GM18508 (cell line): Measurements from ENCODE around the gene AGPAT3.

Experiments
- ATAC-seq: cut with Tn5 transposase; IDR thresholded peaks from one replicate; pipeline ENCODE4 v1.9.1; 2021; ENCODE audit warnings: moderate number of reproducible peaks; ENCODE audit not compliant: insufficient read depth, unreplicated experiment

Gene AGPAT3

DNA sequence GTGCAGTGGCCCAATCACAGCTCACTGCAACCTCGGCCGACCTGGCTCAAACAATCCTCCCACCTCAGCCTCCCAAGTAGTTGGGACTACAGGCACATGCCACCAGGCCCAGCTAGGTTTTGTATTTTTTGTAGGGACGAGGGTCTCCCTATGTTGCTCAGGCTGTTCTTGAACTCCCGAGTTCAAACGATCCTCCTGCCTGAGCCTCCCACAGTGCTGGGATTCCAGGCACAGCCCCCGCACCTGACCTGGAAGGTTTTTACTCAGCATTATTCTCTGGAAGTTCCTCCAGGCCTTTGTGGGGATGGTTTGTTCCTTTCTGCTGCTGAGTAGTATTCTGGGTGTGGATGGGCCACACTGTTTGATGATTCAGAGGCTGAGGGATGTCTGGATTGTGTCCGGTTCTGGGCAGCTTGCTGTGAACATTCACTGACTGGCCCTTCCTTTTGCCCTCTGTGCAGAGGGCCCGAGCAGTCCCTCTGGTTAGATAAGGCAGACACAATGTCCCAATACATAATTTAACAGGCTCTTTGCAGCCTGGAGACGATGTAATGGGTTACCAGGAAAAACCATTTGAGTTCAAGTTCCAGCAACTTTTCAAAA is 141.1 kb downstream of the AGPAT3 start:
- ATAC-seq = no peak

DNA sequence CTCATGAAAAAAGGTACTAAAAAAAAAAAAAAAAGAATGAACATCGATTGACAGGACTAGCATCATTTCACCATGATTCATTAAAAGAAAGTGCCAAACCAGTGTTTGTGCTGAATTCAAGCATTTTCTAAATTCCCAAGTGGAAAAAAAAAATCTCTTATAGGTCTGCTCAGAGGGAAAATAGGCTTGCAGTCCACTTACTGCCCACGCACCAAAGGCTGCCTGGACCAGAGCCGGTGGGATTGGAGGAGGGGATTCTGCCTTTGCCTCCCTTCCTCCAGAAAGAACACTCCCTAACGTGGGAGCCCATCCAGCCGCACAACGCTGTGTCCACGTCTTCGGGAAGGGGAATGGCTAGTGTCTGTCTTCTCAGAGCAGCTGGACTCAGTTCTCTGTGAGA is 141.6 kb downstream of the AGPAT3 start:
- ATAC-seq = no peak

DNA sequence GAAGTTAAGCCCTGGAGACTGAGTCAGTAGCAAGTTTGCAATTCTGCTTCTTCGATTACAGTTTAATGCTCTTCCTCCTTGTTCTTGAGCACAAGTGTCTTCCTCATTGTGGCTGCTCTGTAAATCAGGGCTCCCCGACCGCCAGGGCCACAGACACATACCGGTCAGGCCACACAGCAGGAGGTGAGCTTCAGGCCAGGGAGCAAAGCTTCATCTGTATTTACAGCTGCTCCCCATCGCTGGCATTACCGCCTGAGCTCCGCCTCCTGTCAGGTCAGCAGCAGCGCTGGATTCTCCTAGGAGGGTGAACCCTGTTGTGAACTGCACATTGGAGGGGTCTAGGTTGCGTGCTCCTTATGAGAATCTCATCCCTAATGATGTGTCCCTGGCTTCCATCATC is 145.4 kb downstream of the AGPAT3 start:
- ATAC-seq = no peak

- no peak for ATAC-seq
Observed at GRCh38 chr21:44011123-44011522, 146.1 kb downstream of the AGPAT3 start.

- no peak for ATAC-seq
Observed at GRCh38 chr21:44011579-44012473, 146.8 kb downstream of the AGPAT3 start, which contains the start of gene TRAPPC10. Gene TRAPPC10, plus strand, starts transcription at chr21:44012309. Its CDS starts 185 bp downstream, at chr21:44012494.

GRCh38 chr21:44012474-44013379 is 147.7 kb downstream of the AGPAT3 start:
- ATAC-seq = no peak

DNA sequence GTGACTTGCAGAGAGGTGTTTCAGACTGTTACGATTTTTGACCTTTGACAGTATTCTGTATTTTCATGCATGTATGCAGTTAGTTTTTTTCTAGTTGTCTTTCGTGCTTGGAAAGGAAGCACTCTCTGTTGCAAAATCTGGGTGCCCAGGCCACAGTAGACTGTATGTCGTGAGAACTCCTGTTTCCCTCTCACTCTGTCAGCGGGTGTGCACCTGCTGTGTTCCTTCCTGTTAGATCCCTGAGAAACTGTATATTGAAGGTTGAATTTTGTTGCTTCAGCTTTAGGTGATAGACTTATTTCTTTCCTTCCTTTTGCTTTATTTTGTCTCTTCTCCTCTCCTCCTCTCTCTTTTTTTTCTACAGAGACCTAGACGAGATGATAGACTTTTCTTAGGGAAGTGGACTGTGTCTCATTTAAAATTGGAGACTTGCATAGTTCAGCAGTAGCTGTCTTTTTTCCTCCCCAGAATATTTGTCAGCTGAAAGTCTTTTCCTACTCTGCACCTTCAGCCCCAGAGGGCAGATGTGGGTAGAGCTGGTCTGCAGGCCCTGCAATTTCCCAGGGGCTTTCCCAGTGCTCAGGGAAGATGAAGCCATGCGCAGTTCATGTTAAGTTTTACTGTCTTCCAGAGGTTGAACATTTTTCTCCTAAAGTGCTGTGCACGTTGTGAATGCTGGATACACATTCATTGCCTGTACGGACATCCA is 148.5 kb downstream of the AGPAT3 start:
- ATAC-seq = no peak

- ATAC-seq = no peak
Observed at GRCh38 chr21:44017601-44018000, 152.6 kb downstream of the AGPAT3 start.

DNA sequence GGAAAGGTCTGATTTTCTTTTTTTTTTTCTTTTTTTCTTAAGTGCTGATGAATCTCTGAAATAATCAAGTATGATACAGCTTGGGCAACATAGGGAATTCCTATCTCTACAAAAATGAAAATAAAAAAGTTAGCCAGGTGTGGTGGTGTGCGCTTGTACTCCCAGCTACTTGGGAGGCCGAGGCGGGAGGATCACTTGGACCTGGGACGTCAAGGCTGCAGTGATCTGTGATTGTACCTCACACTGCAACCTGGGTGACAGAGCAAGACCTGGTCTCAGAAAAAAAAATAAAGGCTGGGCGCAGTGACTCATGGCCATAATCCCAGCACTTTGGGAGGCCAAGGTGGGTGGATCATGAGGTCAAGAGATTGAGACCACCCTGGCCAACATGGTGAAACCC is 153.1 kb downstream of the AGPAT3 start:
- no peak for ATAC-seq

DNA sequence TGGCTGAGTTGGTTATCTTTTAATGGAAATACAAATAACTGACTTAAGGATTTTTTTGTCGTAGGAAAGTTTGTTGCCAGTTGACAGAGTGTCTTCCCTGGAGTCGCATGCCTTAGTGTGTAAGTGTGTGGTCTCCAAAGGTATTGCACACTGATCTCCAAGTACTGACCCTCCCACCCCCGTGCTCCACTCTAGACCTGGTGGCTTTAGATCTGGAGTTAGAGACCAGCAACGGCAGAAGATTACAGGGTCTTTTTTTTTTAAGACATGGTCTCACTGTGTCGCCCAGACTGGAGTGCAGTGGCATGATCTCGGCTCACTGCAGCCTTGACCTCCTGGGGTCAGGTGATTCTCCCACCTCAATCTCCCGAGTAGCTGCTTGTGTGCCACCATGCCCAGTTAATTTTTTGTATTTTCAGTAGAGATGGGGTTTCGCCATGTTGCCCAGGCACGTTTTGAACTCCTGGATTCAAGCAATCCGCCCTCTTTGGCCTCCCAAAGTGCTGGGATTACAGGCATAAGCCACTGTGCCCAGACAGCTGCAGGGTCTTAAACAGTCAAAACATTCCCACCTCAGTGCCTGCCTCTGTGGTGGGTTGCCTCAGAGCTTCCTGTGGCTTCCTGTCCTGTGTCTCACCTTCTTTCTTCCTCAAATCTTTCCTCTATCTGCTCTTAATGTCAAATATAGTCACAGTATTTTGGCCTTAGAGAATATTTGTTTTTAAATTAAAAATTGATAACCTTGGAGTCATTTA is 154.0 kb downstream of the AGPAT3 start:
- ATAC-seq = no peak

- ATAC-seq = no peak
Observed at GRCh38 chr21:44019568-44019958, 154.5 kb downstream of the AGPAT3 start.

DNA sequence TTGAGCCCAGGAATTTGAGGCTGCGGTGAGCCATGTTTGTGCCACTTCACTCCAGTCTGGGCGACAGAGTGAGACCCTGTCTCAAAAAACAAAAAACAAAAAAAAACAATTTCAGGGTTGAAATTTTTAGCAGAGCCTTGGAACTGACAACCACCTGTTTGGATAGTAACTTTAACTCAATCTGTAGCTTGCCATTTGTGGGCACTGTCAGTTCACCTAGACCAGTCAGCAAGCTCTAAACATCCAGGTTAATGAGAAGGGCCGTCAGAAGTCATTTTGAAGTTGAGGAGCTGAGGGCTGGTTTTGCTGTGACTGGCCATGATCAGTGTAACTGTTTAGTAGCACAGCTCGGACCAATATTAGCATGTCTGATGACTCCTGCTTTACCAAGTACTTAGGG is 155.5 kb downstream of the AGPAT3 start:
- ATAC-seq = no peak

GRCh38 chr21:44021064-44021463 is 156.0 kb downstream of the AGPAT3 start:
- ATAC-seq = no peak

DNA sequence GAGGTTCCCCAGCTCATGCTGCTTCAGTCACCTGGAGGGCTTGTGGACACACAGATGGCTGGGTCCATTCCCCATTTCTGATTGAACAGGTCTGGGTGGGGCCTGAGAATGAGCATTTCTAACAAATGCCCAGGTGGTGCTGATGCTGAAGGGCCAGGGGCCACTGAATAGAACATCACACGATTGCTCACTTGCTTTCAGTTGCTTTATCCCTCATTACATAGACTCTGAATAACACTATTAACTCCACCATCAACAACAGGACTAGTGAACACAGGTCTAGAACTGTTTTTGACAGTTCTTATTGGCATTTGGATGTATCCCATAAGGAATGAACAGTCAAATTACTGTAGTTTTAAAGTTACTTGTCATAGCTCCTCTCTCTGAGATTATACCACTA is 159.2 kb downstream of the AGPAT3 start:
- ATAC-seq = no peak

GRCh38 chr21:44024887-44025353 is 159.9 kb downstream of the AGPAT3 start:
- no peak for ATAC-seq

- no peak for ATAC-seq
Observed at GRCh38 chr21:44027607-44028286, 162.7 kb downstream of the AGPAT3 start.

DNA sequence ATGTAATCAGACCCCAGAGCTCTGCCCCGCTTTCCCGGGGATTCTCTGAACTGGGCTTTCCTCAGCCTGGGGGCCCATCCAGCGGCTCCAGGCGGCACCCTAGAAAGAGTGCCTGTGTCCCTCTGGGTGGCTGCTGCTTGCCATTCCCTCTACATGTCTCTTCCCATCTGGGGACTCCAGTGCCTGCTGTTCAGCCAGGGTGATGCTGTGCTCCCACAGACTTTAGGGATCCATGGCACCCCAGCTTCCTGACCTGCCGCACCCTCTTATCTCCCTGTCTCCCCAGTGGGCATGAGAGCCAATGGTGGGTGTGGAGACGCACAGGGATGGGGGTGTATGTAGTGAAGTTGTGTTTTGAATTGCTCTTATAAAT is 163.2 kb downstream of the AGPAT3 start:
- ATAC-seq = no peak

- ATAC-seq = no peak
Observed at GRCh38 chr21:44029460-44030087, 164.6 kb downstream of the AGPAT3 start.
